ENCODE data around the gene CEBPZOS. TPM values are rescaled to one million over a fixed set of nuclear protein-coding genes. Genes with fewer than 3 reads are reported as not detected.

CEBPZOS gene
- total and polyA plus RNA-seq, 9 of the 15 experiments (the other 6 are each of a cell fraction or from before 2014, with no cell fraction given) = 21.7 to 64.8 (median 46.7) TPM

GRCh38 chr2:37201208-37201607 lies 4.9 kb downstream of the CEBPZOS start:
- POLR2A ChIA-PET = interaction anchor here (0.7 to 1.7 kb wide), 5 partner anchors 9 to 44 kb away, joined by 3 to 8 read pairs (median 4); partner anchors contain the start of gene EIF2AK2
- Histone ChIP-seq H3K36me3 (ENCODE audit: control insufficient read depth, insufficient read depth, low read length) (peaks cover 74% of the 10 kb centered on the region), H2AFZ (ENCODE audit: low read depth, low read length) (no peak overlapping the region), H3K9me3 (replicated peaks; ENCODE audit: control insufficient read depth, insufficient read depth, low read depth, low read length) (peaks cover 13% of the 10 kb centered on the region), H3K4me2 (ENCODE audit: insufficient read depth, low read length) (no peak overlapping the region), H3K79me2 (ENCODE audit: control insufficient read depth, insufficient read depth, low read length) (peaks cover 72% of the 10 kb centered on the region), H3K27me3 (ENCODE audit: control insufficient read depth in 2 of 2, insufficient read depth in 2 of 2, low read length in 2 of 2) (no peaks in the 10 kb centered on the region), H3K4me1 (replicated peaks in 1 of 2; ENCODE audit: control insufficient read depth in 2 of 2, insufficient read depth in 2 of 2, low read length in 2 of 2) (peaks cover 3 to 15% of the 10 kb centered on the region in 2 experiments; a peak in 3 of 5 replicates), H3K9me1 (ENCODE audit: control insufficient read depth, insufficient read depth, low read length) (no peaks in the 10 kb centered on the region), H3K27ac (ENCODE audit: extremely low read depth, low read depth, low read length) (no peak overlapping the region), H3K4me3 (no peak overlapping the region), H3K9ac (ENCODE audit: insufficient read depth in 1 of 2, low read depth in 2 of 2, low read length in 2 of 2) (no peak overlapping the region), H4K20me1 (replicated peaks; ENCODE audit: control insufficient read depth, insufficient read depth, low read length) (no peaks in the 10 kb centered on the region)
- FAIRE-seq (no peak), ATAC-seq (no peak), DNase-seq (ENCODE audit: extremely low read depth in 1 of 4, low spot score in 3 of 4) (no peak)
- TF ChIP-seq ATF7 (IDR thresholded peaks at IDR 0.05) (peak; percentile 43; the same call in 1 of the 2 replicates), ATF3 (IDR thresholded peaks at IDR 0.05) (peak; percentile 40; the same call in 1 of the 2 replicates), ATF3 (CRISPR knock-in tag; conservative IDR thresholded peaks at IDR 0.05) (no peak), POLR2AphosphoS2 (IDR thresholded peaks at IDR 0.05; ENCODE audit: low read length) (0 out of 2 replicates have a peak, but pooled peaks have one; percentile 40), DMBX1 (CRISPR knock-in tag; IDR thresholded peaks at IDR 0.05; ENCODE audit: borderline replicate concordance) (no peak)
- in situ Hi-C loops (cut with MboI) = no loop called here
- intact Hi-C loops (cut with micrococcal nuclease) = no loop called here
- BruUV-seq (replicated peaks) = no TSS peak
- 50% methylated on average over 1 of the region's 1 CpG for WGBS (ENCODE audit: insufficient coverage, low coverage, missing lambda C conversion rate)
- CTCF ChIA-PET (ENCODE audit: low intra/inter-chr PET ratio) = no interaction called here
